Stromal cell of bone marrow (primary cell): ENCODE results near the gene GNLY.
"Not testable (repeated sequence)": the region's sequence is repeated elsewhere in the genome, so short reads cannot be mapped to it uniquely, and the experiment has no call there.

Source experiments
- DNase-seq: peaks from one replicate; pipeline ENCODE4 v3.0.0-alpha.2; 2012; ENCODE audit warnings: low read depth

Gene GNLY

DNA sequence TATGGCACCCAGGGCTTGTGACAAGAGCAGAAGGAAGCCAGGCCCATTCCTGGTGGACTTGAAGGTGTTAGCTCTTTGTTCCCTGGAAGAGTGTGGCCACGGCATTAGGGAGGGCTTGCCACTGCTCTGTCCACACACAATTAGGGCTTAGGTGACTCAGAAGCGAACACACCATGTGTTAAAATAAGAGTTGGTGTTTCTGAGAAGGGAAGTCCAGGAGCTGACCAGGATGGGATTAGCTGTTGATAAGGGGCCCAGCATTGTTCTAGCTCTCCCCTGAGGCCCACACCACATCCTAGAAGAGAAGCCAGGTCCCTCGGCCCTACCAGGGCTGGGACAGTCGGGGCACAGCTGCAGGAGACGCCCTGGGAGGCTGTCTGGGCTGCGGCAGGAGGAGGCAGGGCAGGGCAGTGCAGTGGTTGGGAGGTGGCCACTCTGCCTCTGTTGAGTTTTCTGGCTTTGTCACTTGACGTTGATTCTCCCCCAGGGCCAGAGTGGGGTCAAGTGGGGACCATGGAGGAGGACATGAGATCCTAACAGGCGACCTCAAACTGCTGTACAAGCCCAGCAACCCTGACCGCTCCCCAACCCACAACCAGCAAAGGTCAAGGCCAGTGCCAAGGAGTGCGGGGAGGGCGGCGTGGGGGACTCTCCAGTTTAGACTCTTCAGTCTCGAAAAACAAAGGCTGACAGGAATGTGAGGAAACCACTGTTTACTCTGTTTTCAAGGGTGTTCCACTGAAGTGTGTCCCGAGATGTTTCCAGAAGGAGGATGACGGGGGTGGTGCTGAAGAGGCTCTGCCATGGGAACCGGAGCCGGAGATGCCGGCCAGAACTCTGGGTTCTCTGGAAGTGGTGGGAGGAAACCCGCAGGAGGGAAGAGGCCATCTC is 16.8 kb downstream of the GNLY start:
- no peak for DNase-seq

DNA sequence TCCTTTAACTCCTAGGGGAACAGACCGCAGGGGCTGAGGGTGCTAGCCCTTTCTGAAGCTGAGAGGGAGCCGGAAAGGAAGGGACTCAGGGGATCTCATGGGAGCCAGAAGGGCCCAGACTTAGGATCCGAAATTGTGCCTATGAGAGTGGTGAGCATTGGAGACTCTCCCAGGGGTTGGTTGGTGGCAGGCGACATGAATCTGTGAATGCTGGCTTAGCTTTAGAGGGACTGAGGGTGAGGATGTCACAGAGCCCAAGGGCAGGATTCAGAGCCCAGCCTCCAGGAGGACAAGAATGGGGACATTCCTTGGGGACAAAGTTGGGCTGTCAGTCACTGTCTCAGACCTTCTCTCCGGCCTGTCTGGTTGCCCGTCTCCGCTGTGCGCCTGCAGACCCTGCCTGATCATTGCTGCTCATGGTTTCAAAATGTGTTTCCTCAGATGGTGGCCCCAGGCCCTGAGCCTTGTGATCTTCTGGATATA is 17.5 kb downstream of the GNLY start:
- no peak for DNase-seq

DNA sequence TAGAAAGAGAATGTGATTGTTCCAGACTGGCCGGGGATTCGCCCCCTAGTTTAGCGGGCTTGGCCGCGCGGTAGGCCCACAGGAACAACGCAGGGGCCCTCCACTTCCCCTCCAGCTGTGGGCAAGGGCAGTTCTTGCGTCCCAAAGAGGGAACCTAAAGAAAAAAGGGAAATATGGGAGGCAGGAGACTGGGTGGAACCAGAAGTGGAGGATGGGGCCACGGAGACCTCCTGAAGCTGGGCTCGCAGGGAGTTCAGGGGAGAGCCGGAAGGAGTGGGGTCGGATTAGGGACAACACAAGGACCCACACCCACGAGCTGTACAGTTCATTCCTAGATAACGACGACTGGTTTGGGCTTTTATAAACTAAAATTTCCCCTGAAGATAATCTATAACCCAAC is 18.2 kb downstream of the GNLY start:
- no peak for DNase-seq

DNA sequence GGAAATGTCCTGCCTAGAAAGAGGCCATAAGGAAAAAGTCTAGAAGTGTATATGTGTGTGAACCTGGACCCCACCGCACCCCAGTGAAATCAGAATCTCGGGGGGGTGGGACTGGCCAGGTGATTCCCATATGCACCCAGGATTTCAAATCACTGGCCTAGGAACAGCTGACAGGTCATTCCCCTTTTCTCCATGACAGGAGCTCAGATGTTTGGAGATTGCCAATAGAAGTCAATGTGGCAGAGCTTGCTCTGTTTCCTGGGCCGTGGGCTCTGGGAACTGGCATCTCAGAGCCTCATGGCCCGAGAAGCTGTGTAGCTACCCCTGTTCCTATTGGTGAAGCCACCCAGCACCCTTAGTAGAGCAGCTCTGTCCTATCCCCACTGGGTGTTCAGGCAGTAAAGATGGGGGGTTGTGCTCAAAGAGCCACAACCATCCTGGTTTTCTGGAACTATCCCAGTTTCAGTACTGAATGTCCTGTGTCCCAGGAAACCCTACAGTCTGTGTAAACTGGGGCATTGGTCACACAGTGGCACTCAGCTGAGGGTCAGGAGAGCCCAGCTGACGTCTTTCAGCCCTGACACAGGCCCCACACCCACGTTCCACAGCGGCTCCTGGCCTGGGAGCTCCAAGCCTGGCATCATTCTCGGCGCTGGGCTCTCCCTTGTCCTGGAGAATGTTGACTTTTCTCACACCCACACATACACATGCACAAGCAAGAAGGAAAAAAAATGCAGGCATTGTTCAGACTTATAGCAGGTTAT is 18.9 kb downstream of the GNLY start:
- peak; percentile 47 for DNase-seq

DNA sequence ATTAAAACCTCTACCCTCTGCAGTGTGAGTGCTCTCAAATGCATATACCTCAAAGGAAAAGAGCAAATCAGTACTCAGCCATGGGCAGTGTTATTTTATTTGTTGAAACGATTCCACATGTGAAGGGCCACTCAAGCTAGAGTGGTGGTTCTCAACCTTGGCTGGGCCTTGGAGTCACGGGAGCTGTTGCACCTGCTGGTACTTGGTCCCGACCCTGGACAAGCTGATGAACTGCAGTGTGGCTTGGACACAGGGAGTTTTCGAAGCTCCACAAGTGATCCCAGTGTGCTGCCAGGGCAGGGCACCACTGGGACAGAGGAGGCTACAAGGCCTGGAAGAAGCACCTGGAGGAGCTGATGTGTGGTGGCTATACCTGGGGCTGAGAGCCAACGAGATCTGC is 19.7 kb downstream of the GNLY start:
- DNase-seq, result no peak

DNA sequence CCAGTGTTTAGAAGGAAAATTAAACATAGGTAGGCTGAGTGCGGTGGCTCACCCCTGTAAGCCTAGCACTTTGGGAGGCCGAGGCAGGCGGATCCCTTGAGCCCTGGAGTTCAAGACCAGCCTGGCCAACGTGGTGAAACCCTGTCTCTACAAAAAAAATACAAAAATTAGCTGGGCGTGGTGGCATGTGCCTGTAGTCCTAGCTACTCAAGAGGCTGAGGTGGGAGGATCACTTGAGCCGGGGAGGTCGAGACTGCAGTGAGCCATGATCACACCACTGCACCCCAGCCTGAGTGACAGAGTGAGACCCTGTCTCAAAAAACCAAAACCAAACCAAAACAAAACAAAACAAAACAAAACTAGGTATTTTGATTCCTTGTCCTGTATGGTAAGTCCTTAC is 20.3 kb downstream of the GNLY start:
- DNase-seq, result not testable (repeated sequence)

DNA sequence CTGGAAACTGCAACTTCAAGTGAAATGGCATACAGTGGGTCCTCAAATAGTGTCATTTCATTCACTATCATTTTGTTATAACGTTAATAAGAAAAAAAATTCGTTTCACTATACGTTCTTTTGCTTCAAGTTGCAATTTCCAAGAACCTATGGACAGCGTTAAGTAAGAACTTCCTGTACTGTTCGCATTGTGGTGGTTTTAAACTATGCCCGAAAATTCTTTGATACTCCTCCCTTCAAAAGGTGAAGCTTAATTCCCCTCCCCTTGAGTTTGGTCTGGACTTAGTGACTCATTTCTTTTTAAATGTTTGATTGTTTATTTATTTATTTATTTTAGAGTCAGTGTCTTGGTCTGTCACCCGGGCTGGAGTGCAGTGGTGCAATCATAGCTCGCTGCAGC is 20.7 kb downstream of the GNLY start:
- no peak for DNase-seq

DNA sequence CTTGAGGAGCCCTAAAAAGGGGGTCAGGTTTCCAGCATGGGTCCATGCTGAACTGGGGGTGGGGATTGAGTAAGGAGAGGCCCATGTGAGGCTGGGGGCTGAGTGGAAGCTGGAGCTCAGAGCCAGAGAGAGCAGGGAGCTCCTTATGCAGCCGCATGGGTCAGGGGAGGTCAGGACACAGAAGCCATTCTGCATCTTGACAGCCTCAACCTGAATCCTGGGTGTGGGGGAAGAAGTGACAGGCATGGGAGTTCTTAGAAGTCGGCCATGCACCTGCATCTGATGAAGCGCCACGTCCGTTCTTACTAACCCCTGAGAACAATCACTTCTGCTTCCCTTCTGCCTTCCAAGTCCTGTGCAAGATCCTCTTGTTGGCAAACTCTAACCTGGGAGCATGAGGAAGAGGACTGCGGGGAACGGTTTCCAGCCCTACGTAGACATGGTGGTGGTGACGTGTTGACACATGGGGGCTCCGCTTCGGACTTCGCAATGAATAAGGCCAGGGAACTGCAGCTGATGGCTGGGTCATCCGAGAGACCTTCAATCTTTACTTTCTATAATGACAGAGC is 22.3 kb downstream of the GNLY start:
- no peak for DNase-seq

DNA sequence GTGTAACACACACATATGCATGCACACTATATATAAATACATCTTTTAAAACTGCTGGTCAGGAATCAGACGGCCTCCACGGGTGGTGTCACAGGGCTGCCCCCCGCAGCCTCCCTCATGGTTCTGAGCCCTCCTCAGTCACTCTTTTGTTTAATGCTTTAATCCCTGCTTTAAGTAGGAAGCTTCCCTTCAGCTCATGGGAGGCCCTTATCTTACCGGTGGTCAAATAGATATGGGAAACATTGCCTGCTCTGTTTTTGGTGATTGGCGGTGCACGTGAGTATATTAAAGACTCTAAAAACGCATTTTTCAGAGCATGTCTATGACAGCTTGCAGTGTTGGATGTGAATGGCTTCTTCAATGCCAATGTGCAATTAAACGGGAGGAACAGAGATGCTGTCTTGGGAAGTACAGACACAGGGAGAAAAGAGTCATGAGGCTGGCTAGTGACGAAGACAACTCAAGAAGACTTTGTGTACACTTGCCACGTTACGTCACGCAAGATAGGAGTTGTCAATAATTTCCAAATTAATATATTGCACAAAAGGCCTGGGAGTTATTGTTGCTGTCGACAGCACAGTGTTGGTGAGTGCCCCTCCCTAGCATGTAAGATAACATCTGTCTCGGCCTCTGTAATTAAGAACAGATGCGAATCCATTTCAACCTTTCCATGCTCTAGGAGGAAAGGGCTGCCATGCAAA is 23.3 kb downstream of the GNLY start:
- no peak for DNase-seq

DNA sequence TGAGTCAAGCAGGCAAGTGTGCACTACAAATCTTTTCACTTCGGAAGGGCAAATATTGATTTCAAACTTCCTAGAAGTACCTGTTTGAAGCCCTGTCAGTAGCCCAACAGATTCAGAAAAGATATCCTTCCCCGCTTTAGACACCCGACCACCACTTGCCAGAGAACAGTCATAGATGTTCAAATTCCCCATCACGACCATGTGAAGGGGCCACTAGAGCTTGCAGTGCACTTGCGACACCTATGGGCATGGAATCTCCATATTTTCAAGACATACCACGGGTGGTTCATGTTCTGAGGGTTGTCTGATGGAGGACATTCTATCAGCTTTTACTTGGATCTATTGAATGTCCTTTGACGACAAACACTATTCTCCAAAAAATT is 23.8 kb downstream of the GNLY start:
- no peak for DNase-seq

DNA sequence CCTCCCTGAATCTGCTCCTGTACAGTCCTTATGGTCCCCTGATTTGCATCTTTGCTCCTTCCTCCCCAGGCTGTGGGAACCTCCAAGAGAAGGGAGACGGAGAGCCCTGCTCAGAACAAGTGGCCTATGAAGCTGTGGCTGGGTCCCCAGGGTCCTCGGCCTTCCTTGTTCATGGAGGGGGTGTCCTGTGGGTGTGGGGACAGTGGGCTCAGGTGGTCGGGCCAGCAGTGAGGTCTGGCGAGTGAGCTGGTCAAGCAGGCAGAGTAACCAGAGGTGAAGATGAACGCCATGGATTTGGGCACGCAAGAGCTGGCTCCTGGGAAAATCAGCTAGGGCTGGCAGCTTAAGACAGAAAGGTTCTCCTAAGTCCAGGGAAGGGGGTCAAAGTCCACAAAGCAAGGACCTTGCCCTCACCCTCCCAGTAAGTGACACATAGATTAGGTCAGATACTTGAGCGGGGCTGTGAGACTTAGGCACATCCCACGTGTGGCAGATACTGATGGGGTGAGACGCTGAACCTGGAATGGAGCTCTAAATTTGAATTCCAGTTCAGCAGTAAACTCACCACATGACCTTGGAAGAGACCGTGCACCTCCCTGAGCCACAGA is 24.8 kb downstream of the GNLY start:
- DNase-seq, result no peak

DNA sequence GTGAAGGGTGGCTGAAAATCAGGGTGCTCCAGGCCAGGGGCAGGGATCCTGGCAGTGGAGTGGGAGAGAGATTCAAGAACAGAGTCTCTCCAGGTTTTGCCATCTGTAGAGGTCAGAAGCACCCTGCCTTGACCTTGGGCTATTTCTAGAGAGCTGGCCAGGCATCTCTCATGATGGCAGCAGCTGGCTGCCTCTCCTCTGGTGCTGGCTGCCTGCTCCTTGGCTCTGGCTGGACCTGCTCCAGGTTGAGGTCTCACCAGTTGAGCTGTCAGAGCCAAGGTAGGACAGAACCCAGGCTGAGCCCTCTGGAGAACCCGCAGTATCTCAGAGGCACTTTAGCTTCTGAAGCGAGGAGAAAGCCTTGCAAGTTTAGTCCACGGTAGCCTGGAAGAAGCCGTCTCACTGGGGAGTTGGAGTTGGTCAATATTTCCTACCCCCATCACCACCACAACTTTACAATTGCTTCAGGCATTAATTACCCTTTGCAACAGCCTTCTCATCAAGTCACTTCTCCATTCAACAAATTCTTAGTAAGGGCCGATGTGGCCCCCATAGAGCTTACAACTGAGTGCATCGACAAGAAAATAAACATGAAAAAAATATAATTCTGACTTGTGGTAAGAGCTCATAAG is 25.6 kb downstream of the GNLY start:
- DNase-seq, result no peak

DNA sequence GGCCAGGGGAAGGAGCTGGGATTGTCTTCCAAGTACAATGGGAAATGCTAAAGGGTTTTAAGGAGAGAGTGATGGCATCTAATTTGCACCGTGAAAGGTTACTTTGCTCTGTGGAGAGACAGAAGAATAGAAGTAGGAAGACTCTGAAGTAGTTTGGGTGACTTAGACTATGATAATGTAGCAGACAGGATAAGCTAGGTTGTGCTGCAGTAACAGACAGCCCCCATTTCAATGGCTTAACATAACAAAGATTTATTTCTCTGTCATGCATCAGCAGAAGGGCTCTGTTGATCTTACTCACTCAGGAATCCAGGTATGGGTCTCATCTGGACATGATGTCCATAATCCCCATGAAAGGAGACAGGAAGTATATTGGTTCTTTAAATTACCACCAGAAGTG is 26.4 kb downstream of the GNLY start:
- DNase-seq, result no peak

DNA sequence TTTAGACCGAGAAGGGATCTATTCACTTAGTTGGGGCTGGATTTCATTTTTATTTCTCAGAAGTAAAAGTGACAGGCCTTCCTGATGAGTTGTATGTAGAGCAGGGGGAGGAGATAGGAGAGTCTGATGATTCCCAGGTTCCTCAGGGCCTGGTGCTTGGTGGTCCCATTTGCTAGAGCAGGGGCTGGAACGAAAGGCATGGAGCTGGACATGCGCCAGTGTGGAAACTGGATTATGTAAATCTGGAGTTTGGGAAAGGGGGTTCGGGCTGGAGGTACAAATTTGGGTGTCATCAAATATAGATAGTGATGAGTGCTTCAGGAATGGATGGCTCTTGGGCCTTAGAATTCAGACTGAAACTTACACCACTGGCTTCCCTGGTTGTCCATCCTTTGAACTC is 27.5 kb downstream of the GNLY start:
- no peak for DNase-seq

DNA sequence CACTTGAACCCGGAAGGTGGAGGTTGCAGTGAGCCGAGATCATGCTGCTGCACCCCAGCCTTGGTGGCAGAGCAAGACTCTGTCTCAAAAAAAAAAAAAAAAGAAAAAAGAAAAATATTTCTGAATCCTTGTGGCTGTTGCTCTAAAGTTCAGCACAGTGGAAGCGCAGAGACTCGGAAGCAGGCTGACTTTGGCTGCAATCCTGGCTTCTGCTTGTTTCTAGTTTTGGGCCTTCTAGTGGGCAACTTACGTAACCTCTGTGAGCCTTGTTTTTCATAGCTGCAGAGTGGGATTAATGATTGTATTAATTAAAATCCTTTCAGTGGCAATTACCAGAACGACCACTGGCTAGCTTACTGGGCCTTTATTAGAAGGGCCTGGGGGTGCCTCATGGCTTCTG is 28.4 kb downstream of the GNLY start:
- DNase-seq, result no peak

DNA sequence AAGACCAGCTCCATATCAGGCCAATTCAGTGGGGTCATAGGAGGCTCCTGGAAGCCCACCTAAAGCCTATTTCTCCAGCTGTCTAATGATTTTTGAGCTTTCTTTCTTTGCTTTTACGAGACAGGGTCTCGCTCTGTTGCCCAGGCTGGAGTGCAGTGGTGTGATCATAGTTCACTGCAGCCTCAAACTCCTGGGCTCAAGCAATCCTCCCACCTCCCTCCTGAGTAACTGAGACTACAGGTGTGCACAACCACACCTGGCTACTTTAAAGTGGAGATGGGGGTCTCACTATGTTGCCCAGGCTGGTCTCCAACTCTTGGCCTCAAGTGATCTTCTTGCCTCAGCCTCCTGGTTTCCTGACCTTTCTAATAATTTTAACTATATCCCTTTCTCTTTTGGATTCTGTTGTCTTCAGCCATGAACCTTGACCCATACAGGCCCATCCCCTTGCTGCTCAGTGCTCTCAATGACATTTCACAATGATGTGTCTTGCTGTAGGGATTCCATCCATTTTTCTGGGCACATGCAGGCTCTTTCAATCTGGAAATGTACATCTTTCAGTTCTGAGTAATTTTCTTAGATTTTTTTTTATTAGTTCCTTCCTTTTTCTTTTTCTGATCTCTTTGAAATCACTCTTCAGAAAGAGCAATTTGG is 29.7 kb downstream of the GNLY start:
- DNase-seq, result no peak

DNA sequence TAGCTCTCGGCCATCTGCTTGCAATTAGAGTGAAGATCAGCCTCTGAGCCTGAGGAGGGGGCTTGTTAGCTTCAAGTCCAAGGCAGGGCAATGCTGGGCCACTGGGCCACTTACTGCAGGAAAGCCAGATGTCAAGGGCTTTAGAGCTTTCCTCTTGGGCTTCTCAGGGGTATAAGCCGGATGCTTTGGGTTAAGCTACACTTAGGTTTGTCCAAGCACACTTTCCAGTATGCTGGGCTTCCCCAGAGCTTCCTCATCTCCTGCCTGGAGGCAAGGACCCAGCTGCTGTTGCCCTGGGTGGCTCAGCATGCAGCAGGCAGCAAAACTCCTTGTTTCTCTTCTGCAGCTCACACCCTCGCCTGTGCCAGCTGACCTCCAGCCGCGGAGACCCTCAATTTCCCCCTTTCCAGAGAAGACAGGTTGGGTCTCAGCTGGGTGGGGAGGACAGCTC is 30.6 kb downstream of the GNLY start:
- no peak for DNase-seq

DNA sequence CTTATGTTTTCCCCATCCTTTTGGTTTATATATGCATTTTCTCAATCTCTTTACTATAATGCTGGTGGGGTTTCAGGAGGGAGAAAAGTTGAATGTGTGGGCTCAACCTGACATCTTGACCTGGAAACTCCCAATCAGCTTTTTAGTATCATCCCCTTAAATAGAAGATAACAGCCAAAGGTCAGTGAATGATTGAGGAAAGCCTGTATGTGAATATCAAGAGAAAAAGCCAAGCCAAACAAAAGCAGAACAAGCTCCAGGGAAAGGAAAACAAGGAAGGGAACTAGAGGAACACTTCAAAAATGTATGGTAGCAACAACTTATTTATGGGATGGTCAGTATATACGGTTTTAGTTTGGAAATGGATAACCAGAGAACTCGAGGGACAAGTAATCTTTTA is 31.3 kb downstream of the GNLY start:
- no peak for DNase-seq

DNA sequence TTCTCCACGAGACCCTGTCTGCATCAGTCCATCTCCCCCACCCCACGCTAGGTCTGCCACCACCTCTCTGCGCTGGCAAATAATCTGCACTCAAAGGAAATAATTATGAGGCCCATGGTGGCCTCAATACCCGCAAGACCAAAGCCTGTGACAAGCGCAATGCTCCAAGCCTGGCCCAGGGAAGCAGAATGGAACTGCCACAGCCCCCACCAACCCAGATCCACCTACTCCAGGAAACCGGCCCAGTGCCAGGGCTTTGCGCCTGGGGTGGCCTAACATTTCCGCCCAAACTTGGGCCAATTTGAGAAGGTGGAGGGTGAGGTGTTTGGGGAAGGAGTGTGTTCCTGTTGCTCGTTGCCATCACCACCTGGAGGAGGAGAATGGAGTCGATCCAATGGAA is 33.6 kb downstream of the GNLY start:
- DNase-seq, result no peak

DNA sequence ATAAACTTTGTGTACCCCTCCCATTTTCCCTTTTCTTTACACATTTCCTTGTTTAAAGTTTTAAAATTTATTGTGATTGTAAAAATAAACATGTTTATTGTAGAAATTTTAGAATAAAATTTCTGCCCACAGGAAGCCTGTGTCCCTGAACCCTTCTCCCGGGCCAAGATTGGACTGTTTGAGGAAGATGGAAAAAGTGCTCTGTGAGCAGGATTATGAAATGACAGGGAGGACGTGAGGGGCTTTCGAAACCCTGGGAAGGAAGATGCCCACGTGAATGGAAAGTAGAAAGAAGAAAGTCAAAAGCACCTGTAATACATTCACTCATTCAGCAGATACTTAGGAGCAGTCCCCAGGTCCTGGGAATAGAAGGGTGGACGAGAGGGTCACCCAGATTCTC is 34.2 kb downstream of the GNLY start:
- DNase-seq, result no peak
